Right ventricle myocardium inferior (tissue), 1 donor: ENCODE results near the gene TATDN3. TPM values are rescaled to one million over a fixed set of nuclear protein-coding genes. Genes with fewer than 3 reads are reported as not detected.
"Not testable (repeated sequence)": the region's sequence is repeated elsewhere in the genome, so short reads cannot be mapped to it uniquely, and the experiment has no call there.

Experiments
- ATAC-seq: fragments of 200-7000 bp; cut with Tn5 transposase; one replicate; pipeline ENCODE4 v1.9.1; 2020; ENCODE audit warnings: mild to moderate bottlenecking, moderate library complexity
- DNase-seq: peaks from one replicate; pipeline ENCODE4 v3.0.0; 2021; ENCODE audit errors: missing footprints
- intact Hi-C: fragments of 100-400 bp; cut with DNase I; formaldehyde crosslinking; loops from one replicate; pipeline ENCODE4 v1.11.0; 2022
- total RNA-seq: library from RNA; stranded (reverse); fragmentation: NEBNext Ultra II Directional; extraction: Animal tissue kit (Norgen Biotek cat#: 25700); gene quantifications from one replicate; pipeline ENCODE4 v1.2.1, GENCODE V29; 2021
- donor health status: DM: no; HTN: yes; CAD: no; lungs with severe emphysema.

Gene TATDN3
- total RNA-seq, 1 donor from 2014 or later = 20.5 TPM

GRCh38 chr1:212820969-212821368 lies 29.3 kb downstream of the TATDN3 start:
- intact Hi-C loops = no loop called here
- ATAC-seq = no peak
- DNase-seq = no peak

DNA sequence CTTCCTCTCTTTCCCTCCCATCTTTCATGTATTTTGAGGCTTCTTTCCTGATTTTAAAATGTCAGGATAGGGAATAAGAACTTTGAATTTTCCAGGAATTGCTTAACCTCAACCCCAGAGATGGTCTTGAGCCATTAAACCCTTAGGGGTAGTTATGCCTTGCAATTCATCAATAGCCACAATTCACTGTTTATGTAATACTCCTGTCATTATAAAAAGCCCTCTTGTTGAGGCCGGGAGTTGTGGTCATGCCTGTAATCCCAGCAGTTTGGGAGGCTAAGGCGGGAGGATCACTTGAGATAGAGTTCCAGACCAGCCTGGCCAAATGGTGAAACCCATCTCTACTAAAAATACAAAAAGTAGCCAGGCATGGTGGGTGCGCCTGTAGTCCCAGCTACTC lies 31.3 kb downstream of the TATDN3 start:
- intact Hi-C loops = no loop called here
- DNase-seq (no peak), ATAC-seq (no peak)

GRCh38 chr1:212824201-212824600 lies 32.5 kb downstream of the TATDN3 start:
- intact Hi-C loops = no loop called here
- no peak for DNase-seq
- ATAC-seq = no peak

DNA sequence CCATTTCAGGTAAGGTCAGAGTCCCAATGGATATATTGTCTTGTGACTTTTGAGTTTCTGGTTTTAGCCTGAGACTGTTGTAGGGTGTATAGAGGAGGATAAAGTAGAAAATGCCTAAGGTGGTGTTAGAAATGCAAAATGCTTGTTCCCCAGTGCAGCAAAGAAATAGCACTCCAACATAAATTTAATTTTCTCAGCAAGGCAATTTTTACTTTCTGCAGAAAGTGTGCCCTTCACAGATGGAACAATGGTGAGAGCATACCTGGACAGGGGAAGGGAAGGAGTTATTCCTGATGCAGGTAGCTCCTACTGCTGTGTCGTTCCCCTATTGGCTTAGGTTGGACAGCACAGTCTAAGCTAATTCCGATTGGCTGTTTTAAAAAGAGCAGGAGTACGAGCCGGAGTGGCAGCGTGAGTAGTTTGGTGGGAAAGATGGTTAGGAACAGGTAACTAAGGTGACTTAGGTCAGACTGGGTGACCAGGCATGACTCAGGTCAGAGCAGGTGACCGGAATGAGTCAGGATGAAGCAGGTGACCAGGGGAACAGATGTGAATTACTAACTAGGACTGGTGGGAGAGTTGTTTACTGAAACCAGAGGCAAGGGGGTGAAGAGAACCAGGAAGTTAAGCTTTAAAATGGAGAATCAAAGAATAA lies 34.2 kb downstream of the TATDN3 start:
- no peak for ATAC-seq
- no peak for DNase-seq
- intact Hi-C loops = no loop called here

GRCh38 chr1:212827171-212827776 lies 35.6 kb downstream of the TATDN3 start:
- no peak for DNase-seq
- no peak for ATAC-seq
- intact Hi-C loops = no loop called here

DNA sequence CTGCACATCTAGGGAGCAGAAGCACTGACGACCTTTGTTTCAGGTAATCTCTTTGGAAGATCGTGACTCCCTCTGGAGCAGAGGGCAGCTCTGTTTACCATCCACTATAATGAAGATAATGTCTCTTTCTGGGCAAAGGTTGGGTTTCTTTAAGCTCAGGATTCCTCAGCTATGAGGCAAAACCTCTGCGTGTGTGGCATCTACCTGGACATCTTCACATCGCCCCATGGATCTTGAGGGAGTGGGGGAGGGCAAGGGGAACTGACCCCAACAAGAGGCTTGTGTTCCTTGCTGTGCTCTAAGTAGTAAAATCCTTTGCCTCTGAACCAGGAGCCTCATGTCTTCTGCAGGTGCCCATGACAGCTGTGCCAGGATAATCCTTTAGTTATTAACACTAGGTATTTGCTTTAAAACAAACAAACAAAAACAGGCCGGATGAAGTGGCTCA lies 36.2 kb downstream of the TATDN3 start:
- DNase-seq = no peak
- intact Hi-C loops = no loop called here
- no peak for ATAC-seq

- ATAC-seq (no peak), DNase-seq (no peak)
- intact Hi-C loops = no loop called here
Measured at GRCh38 chr1:212828395-212828794, 36.7 kb downstream of the TATDN3 start.

DNA sequence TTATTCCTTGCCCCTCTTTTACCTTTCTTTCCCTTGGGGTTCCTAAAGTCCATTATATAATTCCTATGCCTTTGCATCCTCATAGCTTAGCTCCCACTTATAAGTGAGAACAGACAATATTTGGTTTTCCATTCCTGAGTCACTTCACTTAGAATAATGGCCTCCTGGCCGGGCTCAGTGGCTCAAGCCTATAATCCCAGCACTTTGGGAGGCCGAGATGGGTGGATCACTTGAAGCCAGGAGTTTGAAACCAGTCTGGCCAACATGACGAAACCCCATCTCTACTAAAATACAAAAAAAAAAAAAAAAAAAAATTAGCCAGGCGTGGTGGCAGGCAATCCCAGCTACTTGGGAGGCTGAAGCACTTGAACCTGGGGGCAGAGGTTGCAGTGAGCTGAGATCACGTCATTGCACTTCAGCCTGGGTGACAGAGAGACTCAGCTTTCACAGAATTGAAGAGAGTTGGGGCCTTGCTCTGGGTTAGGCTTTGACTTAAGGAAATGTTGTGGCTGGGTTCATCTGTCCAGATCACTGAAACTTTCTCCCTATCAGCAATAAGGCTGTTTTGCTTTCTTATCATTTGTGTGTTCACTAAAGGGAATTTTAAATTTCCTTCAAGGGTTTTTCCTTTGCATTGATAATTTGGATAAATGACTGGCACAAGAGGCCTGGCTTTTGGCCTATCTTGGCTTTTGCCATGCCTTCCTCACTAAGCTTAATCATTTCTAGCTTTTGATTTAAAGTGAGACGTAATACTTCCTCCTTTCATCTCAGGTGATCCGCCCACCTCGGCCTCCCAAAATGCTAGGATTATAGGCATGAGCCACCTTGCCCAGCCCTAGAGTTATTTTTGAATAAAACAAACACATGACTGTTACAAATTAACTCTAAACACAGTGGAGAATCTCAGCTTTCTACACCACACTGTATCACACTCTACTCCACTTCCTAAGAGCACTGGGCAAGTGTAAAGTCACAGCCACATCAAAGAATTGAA lies 41.8 kb downstream of the TATDN3 start:
- intact Hi-C loops, ATAC-seq, DNase-seq: not testable (repeated sequence)

GRCh38 chr1:212838145-212838544 lies 46.5 kb downstream of the TATDN3 start:
- ATAC-seq (no peak), DNase-seq (no peak)
- intact Hi-C loops = no loop called here

- intact Hi-C loops, DNase-seq, ATAC-seq: not testable (repeated sequence)
Measured at GRCh38 chr1:212844521-212844920, 52.8 kb downstream of the TATDN3 start.

DNA sequence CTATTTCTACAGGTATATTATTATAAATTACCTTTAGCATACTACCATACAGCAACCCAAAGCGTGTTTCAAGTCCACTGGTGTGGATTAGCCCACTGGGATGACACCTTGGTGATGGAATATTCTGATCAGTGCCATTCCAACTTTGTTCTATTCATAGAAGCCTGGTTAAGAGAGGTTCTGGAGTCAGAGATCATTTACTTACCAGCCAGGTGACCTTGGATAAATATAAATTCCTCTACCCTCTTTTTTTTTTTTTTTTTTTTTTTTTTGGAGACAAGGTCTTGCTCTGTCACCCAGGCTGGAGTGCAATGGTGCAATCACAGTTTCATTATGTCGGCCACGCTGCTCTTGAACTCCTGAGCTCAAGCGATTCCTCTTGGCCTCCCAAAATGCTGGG lies 55.9 kb downstream of the TATDN3 start, which contains the start of gene SPATA45:
Gene SPATA45, minus strand, starts transcription at position 101 of the 400 bp plus-strand sequence. CDS start 11,500 bp downstream, outside the sequence.
- ATAC-seq = no peak
- intact Hi-C loops = no loop called here
- DNase-seq = no peak

DNA sequence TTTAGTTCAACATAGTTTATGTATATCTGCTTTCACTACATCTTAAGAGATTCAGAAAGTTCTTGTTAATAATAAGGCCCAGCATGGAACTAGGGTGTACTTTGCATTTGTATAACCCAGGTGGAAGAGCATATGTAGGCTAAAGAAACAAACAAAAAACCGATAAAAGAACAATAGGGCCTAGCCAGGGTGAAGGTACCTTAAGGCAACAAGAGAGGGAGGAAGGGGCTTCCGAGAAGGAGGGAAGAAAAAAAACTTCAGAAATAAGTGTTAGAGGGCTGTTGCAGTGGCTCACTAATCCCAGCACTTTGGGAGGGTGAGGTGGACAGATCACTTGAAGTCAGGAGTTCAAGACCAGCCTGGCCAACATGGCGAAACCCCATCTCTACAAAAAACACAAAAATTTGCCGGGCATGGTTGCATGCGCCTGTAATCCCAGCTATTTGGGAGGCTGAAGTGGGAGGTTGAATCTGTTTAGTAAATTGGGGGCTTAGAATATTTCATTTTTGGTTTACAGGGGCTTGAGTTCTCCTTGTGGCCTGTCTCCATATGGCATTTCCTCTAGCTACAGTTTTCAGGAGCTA lies 60.5 kb downstream of the TATDN3 start:
- DNase-seq (no peak), ATAC-seq (no peak)
- intact Hi-C loops = no loop called here

- intact Hi-C loops = no loop called here
- DNase-seq (no peak), ATAC-seq (no peak)
Measured at GRCh38 chr1:212853658-212854057, 62.0 kb downstream of the TATDN3 start.

- DNase-seq (no peak), ATAC-seq (no peak)
- intact Hi-C loops = no loop called here
Measured at GRCh38 chr1:212856755-212857154, 65.1 kb downstream of the TATDN3 start.

DNA sequence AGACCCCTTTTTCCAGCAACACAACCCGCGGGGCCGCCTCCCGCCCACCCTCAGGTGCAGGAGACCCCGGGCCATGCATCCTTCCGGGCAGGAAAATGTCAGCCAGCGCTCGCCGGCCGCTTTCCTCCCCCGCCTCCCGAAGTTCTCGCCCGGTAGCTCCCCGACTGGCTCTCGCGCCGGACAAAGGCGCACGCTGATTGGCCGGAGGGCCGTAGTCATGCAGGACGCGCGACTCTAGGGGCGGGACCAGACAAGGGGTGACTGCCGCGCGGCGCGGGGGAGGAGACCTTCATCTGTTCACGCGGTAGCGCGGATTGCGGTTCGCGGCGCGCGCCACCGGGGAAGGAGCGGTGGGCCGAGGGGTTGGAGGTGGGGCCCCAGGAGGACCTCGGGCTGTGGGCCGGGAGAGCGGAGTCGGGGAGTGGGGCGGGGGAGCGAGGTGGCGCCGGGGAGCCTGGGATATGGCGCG lies 66.3 kb downstream of the TATDN3 start, which contains the start of gene FLVCR1:
Gene FLVCR1, plus strand, starts transcription at position 284 of the 469 bp plus-strand sequence. Its CDS starts 178 bp downstream, at position 462.
- DNase-seq = peak; percentile 99
- peak; percentile 100 for ATAC-seq
- intact Hi-C loops = no loop called here

DNA sequence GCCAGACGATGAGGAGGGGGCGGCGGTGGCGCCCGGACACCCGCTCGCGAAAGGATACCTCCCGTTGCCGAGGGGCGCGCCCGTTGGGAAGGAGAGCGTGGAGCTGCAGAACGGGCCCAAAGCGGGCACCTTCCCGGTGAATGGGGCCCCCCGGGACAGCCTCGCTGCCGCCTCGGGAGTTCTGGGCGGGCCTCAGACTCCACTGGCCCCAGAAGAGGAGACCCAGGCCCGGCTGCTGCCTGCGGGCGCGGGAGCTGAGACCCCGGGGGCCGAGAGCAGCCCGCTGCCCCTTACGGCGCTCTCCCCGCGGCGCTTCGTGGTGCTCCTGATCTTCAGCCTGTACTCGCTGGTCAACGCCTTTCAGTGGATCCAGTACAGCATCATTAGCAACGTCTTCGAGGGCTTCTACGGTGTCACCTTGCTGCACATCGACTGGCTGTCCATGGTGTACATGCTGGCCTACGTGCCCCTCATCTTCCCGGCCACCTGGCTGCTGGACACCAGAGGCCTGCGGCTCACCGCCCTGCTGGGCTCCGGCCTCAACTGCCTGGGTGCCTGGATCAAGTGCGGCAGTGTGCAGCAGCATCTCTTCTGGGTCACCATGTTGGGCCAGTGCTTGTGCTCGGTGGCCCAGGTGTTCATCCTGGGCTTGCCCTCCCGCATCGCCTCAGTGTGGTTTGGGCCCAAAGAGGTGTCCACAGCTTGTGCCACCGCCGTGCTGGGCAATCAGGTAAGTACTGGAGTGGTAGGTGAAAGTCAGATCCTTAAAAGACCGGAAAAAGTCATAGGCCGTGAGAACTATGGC lies 67.0 kb downstream of the TATDN3 start:
- intact Hi-C loops = no loop called here
- peak; percentile 45 for ATAC-seq
- DNase-seq = peak; percentile 71

DNA sequence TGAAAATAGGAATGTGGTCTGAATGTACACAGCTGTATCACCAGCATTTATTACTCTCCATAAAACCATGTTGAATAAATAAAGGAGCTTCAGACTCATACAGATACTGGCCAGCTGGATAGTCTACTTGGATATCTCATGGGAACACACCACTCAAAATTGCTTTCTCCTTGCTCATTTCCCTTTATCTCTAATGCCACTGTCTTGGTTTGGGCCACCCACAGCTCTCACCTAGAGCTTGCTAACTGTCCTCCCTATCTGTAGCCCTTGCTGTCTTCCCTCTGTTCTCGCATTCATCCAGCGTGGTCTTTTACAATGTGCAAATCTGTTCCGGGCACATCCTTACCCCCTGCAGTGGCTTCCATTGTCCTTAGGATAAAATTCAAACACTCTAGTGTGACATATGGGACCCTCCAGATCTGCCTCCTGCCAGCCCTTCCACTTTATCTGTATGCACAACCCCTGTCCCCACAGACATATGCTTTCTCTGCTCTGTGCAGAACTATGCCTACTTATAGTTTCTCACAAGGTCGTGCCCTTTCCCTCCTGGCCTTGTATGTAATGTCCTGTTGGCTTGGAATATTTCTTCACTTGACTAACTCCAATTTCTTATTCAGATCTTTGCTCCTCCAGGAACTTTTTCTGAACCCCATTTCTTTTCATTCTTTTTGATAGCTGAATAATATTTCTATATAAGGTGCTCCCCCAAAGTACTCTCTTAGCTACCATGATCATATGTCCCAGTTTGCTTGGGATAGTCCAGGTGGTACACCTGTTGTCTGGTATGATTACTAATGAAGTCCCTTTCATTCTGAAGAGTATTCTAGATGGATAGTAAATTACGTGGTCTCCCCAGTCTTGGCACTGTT lies 69.3 kb downstream of the TATDN3 start:
- DNase-seq (no peak), ATAC-seq (no peak)
- intact Hi-C loops = no loop called here
